NCI-H2029 treated with DMSO at 0.1 percent for 48 hours (cell line): ENCODE results near the gene OSM.

Experiments used
- DNase-seq: peaks from one replicate; lab custom pipeline; 2025; lab: John Stamatoyannopoulos, UW

OSM gene

DNA sequence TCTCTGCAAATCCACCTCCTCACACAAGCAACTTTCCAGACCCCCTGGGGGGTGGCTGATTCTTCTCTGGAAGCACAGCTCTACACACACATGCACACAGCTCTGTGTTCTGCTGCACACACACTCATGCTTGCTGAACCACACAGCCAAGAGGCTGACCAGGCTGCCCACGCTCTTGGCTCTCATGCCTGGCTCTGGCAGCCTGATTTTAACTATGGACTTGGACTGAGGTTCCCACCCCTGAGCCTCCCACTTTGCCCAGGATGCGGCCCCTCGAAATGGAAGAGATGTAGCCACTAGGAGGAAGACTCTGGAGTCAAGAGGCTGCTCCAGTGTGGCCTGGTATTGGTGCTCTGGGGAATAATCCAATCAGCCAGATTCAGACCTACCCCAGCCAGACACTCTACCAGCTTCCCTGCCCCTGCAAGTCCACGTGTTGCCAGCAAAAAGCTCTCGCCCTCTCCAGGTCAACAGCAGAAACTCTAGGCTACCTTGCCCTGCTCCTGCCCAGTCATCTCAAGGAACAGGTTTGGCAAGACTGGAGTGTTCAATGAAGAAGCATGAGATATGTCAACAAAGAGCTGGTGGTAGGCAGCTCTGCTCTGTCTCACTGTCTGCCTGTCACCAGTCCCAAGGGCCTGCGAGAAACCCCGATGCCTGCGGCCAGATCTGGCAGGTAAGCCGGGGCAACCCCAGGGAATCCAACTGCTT lies 31.5 kb upstream of the OSM start:
- peak; percentile 29 for DNase-seq

DNA sequence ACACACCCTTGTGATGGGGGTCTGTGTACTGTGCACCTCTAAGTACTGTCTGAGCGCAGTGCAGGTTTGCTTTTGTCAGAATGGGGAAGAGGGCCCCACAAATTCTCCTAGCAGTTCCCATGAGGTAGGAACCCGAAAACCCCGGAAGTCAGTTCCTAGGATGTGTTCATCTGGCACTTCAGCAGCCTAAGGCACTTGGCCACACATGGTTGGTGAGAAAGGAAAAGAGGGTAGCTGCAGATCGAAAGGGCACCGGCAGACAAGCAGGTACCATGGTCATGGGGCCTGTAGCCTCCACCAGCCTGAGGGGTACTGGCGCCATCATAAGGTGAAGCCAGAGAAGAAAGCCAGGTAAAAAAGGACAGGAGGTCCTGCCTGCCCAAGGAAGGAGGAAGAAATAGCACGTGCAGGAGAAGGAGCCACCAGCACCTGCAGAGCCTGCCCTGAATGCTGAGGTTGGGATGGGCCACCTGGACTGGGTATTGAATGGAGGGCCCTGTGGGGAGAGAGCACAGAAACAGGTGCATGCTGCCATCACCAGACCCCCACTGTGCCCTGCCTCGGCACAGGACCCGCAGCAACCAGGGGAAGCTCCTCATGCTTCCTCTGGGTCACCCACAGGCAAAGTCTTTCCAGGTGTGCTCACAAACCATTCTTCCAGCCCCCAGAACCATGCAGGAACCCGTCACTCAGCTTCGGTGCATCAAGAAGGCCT lies 30.8 kb upstream of the OSM start:
- DNase-seq: no peak

- no peak for DNase-seq
Observed at GRCh38 chr22:30296833-30297232, 30.2 kb upstream of the OSM start.

- DNase-seq: no peak
Observed at GRCh38 chr22:30296324-30296723, 29.7 kb upstream of the OSM start.

DNA sequence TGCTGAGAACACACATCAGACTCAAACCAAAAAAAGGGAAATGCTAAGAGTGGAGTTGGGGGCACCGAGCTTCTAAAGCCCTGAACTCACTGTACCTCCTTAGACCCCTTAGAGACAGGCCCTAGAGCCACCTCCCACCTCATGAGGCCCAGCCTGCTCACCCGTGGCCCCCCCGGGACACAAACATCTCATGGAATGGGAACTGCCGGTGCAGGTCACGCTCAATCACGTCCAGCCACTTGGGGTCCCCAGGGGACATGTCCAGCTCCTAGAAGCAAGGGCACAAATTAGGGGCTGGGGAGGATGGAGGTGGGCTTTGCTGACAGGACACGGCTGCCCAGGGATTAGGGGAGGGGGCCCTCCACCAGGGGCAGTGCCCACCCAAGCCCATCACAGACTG lies 28.9 kb upstream of the OSM start:
- no peak for DNase-seq

- no peak for DNase-seq
Observed at GRCh38 chr22:30294830-30295229, 28.2 kb upstream of the OSM start.

GRCh38 chr22:30294066-30294465 lies 27.4 kb upstream of the OSM start:
- no peak for DNase-seq

DNA sequence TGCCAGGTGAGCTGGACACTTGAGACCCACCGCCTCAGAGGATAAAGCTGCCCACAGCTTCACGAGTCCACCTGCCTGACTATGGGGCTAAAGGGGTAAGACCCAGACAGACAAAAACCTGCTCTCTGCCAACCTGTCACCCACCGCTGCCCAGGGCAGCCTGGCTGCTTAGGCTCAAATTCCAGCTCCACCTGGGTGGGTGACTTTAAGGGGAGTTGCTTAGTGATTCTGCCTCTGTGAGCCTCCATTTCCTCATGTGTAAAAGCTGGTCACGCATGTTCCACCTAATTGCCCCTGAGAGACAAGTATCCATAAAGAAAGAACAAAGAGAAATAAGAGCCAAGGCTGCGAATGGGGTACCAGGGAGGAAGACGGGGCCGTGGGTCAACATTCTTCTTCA lies 26.4 kb upstream of the OSM start:
- no peak for DNase-seq

- DNase-seq: no peak
Observed at GRCh38 chr22:30292069-30292970, 25.7 kb upstream of the OSM start.

DNA sequence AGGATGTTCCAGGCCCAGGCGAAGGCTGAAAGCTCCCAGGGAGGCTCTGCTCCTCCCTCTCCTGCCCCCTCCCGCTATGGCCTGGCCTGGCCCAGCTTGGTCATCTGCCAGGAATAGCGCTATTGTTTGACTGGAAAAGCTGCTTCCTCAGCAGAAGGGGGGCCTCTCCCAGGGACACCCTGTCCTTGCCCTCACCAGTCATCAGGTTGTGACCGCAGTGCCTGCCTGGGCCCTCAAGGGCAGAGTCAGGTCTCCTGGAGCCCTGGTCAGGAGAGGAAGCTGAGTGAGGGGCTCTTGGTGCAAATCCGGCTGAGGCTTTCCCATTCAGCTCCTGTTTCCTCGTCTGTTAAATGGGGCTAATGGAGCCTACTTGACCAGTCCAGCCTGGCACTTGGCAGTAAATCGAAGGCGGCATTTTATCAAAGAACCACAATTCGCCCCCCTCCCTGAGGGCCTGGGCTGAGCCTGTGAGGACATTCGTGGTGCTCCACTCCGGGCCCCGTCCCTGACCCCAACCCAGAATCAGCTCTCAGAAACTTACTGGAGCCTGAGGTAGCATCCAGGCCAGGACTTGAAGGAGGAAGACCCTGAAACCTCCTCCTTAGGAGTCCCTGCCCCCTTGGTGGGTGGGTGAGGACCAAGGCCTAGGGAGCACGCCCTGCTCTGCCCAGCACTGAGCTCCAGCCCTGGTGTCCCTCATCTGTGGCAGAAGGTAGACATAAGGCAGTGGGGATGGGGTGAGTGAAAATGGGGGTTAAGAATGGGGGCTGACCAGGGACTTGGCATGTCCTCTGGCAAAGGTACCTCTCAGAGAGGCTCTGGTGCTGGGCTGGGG lies 24.6 kb upstream of the OSM start:
- DNase-seq: peak; percentile 73

DNA sequence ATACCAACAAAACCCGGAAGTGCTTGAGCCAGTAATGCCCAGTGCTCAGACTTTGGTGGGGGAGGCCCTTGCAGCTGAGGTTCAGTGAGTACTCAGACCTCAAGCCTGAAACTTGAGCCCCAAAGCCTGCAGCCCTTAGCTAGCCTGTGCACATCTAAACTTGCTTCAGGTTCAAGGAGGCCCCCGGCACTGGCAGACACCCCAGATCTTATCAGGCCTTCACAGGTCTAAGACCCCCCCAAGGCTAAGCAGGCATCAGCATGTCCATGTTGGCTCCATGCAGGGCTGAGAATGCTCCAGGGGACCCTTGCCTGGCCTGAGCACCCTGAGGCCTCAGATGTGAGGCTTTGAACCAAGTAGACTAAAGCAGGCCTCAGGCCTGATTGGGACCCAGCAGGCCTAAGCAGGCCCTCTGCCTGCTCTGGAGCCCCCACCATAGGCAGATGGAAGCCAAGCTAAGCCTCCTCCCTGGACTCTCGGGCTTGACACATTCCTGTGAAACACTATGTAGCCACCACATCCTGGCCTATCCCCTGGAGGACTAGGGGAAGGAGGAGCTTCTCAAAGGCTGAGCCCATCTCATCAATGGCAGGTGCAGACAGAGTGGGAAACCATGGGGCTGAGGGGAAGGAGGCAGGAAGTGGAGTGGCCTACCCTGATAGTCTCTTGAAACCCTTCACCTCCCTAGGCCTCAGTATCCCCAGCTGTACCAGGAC lies 23.8 kb upstream of the OSM start:
- DNase-seq: peak; percentile 73

- DNase-seq: no peak
Observed at GRCh38 chr22:30289980-30290313, 23.3 kb upstream of the OSM start.

DNA sequence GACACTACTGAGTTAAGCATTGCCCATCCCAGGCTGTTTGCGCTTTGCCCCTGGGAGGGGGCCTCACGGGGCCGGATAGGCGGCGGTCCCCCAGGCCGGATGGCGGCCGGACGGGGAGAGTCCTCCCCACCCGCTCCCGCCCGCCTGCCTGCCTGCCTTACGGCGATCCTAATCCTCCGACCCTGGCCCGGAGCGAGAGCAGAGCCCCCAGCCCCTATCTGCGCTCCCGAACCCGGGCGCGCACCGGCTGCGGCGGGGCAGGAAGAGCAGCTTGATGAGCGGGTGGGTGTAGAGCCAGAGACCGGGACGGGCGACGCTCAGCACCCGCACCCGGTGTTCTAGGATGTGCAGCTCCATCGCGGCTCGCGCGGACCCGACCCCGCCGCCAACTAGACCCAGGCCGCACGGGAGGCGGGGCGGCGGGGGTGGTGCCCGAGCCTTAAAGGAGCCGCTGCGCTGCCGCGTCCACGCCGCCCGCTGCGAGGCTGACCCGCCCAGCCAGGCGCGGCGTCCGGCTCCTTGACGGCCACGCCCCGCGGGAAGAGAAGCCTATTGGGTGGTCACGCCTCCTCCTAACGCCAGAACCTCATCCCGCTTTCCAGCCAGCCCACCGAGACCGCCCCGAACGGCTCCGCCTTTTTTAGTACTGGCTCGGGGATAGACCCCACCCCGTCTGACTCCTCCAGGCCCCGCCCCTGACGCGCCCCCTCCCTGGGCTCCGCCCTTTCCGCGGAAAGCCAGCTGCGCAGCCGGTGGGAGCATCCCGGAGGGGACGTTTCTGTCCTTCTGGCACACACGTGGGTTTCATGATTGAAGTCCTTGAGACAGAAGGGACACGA lies 22.7 kb upstream of the OSM start, which contains the start of gene CASTOR1:
CASTOR1 (minus strand) TSS at position 365 of the 839 bp plus-strand sequence; CDS start at position 357, 8 bp downstream.
- DNase-seq: peak; percentile 86

- no peak for DNase-seq
Observed at GRCh38 chr22:30288419-30289140, 21.9 kb upstream of the OSM start.

DNA sequence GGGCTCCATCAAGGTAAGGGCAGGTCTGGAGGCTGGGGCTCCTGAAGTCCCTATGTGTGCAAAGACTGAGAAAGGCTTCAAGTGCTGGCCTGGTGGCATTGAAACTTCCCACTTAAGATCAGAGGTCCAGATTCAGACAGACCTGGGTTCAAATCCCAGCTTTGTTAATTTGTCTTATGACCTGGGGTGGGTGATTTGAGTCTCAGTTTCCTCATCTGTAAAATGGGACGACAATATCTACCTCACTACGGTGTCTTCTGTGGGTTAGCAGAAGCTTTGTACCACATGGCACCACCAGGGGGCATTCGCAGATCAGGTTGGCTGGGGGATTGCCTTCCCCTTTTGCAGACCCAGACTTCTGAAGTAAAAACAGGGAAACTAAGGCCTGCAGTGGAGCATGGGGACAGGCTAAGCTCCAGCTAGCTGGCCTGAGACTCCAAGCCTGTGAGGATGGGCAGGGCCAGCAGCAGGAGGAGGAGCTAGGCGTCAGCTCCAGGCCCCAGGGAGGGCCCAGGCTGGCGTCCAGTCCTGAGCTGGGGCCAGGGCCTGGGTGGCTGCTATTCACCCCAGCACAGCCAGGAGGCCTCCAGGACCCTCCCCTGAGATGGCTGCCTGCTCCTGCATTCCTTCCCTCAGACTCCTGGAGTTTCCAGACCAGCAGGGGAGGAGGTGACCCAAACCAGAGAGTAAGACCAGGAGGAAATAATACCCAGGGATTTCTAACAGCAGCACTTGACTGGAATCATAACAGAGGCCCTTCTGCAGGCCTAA lies 21.2 kb upstream of the OSM start:
- DNase-seq: peak; percentile 38

- no peak for DNase-seq
Observed at GRCh38 chr22:30286813-30287647, 20.4 kb upstream of the OSM start.

DNA sequence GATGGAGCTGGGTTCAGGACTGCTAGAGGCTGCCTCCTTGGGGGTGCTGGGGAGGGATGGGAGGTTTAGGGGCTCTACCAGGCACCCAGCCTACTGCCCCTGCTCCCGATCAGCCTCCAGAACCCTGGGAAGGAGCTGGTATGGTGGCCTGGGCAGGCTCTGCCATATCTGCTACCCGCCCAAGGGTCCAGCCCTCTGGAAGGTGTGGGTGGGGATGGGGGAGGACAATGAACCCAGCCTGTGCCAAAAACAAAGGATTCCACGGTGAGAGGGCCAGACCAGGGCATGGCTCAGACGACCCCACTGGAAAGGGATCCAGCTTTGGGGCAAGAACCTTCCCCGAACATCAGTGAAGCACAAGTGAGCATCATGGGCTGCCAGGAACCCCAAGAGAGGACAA lies 19.7 kb upstream of the OSM start:
- DNase-seq: no peak

DNA sequence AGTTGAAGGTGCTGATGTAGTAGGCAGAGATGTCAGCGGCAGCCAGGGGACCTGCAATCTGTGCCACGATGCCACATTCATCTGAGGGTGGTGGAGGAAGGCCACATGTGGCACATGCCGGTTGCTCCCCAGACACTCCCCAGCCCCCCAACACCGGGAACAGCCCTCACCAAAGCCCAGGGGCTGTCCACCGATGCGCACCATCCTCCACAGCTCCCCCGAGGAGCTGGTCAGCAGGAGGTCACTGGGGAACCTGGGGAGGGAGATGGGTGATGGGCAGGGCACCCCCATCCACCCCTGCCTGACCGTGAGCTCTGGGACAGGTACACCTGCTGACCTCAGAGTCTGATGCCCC lies 19.2 kb upstream of the OSM start:
- no peak for DNase-seq
